Aorta (tissue), 5 donors: ENCODE measurements around the gene CDK19. TPM values are rescaled to one million over a fixed set of nuclear protein-coding genes. Genes with fewer than 3 reads are reported as not detected.

ENCODE experiments used
- ATAC-seq: fragments of 200-7000 bp; cut with Tn5 transposase; one replicate; pipeline ENCODE4 v1.9.1; 2022; ENCODE audit warnings: moderate library complexity; ENCODE audit not compliant: low FRiP score
- DNase-seq, 2 donors: peaks; one replicate each; pipeline ENCODE4 v3.0.0-alpha.2; 2020
- H3K27ac ChIP-seq, 2 donors: one replicate each; pipeline ENCODE4 v1.5.1; 2013; ENCODE audit warnings: low read length in 2 of 2, mild to moderate bottlenecking in 2 of 2, moderate library complexity in 2 of 2, control low read depth in 1 of 2, inconsistent platforms in 1 of 2, low read depth in 1 of 2
- H3K27me3 ChIP-seq, 2 donors: one replicate each; pipeline ENCODE4 v1.6.1; 2013; ENCODE audit warnings: control low read depth in 1 of 2, low read length in 1 of 2, mild to moderate bottlenecking in 1 of 2, moderate library complexity in 1 of 2; ENCODE audit not compliant: insufficient read depth in 2 of 2, control insufficient read depth in 1 of 2
- H3K36me3 ChIP-seq, 2 donors: one replicate each; pipeline ENCODE4 v1.6.1; 2013; ENCODE audit warnings: control low read depth in 1 of 2, low read length in 1 of 2, mild to moderate bottlenecking in 1 of 2; ENCODE audit not compliant: insufficient read depth in 2 of 2, control insufficient read depth in 1 of 2
- H3K4me1 ChIP-seq, 2 donors: one replicate each; pipeline ENCODE4 v1.6.1; 2013; ENCODE audit warnings: low read length in 2 of 2, control low read depth in 1 of 2, mild to moderate bottlenecking in 1 of 2, moderate library complexity in 1 of 2; ENCODE audit not compliant: insufficient read depth in 2 of 2, control insufficient read depth in 1 of 2
- H3K4me3 ChIP-seq, 2 donors: one replicate each; pipeline ENCODE4 v1.5.1; 2013; ENCODE audit warnings: low read length in 2 of 2, control low read depth in 1 of 2, mild to moderate bottlenecking in 1 of 2
- H3K9me3 ChIP-seq: one replicate; pipeline ENCODE4 v1.6.1; 2013; ENCODE audit warnings: mild to moderate bottlenecking, low read length; ENCODE audit not compliant: control insufficient read depth
- WGBS, 2 donors: extraction: QIAGEN DNeasy Blood & Tissue Kit; methylation state at CpG; one replicate each; pipeline ENCODE4 v1.1.7; 2013; 5-methylcytosine and 5-hydroxymethylcytosine counted together
- intact Hi-C, 2 donors: fragments of 100-400 bp; cut with DNase I; formaldehyde crosslinking; loops; one replicate each; pipeline versions ENCODE4 v1.14.2 to v1.15.0; 2022
- polyA plus RNA-seq, 2 donors: library from polyadenylated mRNA; stranded (reverse); fragments of 200-250 nt; gene quantifications; one replicate each; pipeline ENCODE4 v1.2.3, GENCODE V29; 2013
- total RNA-seq, 2 donors: library from RNA; stranded (reverse); fragmentation: NEBNext Ultra II Directional; extraction: Animal tissue kit (Norgen Biotek cat#: 25700); gene quantifications; one replicate each; pipeline ENCODE4 v1.2.1, GENCODE V29; 2021
- donor health status: healthy with polysubstance abuse.
- donor health status: Bipolar disorder and iron deficiency.
- donor health status: DM: no; HTN: no; CAD: no.
- donor health status: DM: no; HTN: no; CAD: no.
- donor health status: DM: yes; HTN: yes; CAD: no.

CDK19 gene
- total and polyA plus RNA-seq, 4 donors, result 5.4 to 22.4 (median 12.8) TPM

- Histone ChIP-seq H3K27me3 (no peaks in the 10 kb centered on the region), H3K4me3 (no peak overlapping the region), H3K4me1 (no peaks in the 10 kb centered on the region), H3K36me3 (no peaks in the 10 kb centered on the region), H3K9me3 (no peaks in the 10 kb centered on the region), H3K27ac (no peak overlapping the region)
- intact Hi-C loops, result no loop called here
- DNase-seq (no peak), ATAC-seq (no peak)
- WGBS, 2 donors, result 88 to 92% methylated on average over 5 of the region's 5 CpGs
Observed at GRCh38 chr6:110628330-110628729, 186.9 kb downstream of the CDK19 start.

- H3K4me3 ChIP-seq, result no peak overlapping the region
- no peak for DNase-seq
- ATAC-seq, result no peak
- no peaks in the 10 kb centered on the region for H3K36me3 ChIP-seq
- H3K9me3 ChIP-seq, result no peaks in the 10 kb centered on the region
- no peaks in the 10 kb centered on the region for H3K4me1 ChIP-seq
- H3K27me3 ChIP-seq, result no peaks in the 10 kb centered on the region
- intact Hi-C loops, result no loop called here
- H3K27ac ChIP-seq, result no peak overlapping the region
- WGBS, 2 donors, result 94 to 98% methylated on average over 1 of the region's 1 CpG
Observed at GRCh38 chr6:110626442-110626841, 188.8 kb downstream of the CDK19 start.

- WGBS, 2 donors, result 38 to 43% methylated on average over 2 of the region's 2 CpGs
- no peak for ATAC-seq
- Histone ChIP-seq H3K9me3 (no peaks in the 10 kb centered on the region), H3K4me3 (no peak overlapping the region), H3K36me3 (no peaks in the 10 kb centered on the region), H3K27me3 (no peaks in the 10 kb centered on the region), H3K27ac (no peak overlapping the region), H3K4me1 (no peaks in the 10 kb centered on the region)
- intact Hi-C loops, result no loop called here
- no peak for DNase-seq
Observed at GRCh38 chr6:110625883-110626282, 189.4 kb downstream of the CDK19 start.

- intact Hi-C loops, result no loop called here
- Histone ChIP-seq H3K4me3 (no peak overlapping the region), H3K27me3 (no peaks in the 10 kb centered on the region), H3K9me3 (no peaks in the 10 kb centered on the region), H3K36me3 (peaks cover 0 to 1% of the 10 kb centered on the region in 2 donors), H3K27ac (no peak overlapping the region), H3K4me1 (no peaks in the 10 kb centered on the region)
- ATAC-seq, result no peak
- 96 to 98% methylated on average over 2 of the region's 2 CpGs for WGBS, 2 donors
- DNase-seq, result no peak
Observed at GRCh38 chr6:110622912-110623578, 192.2 kb downstream of the CDK19 start.

GRCh38 chr6:110621061-110621460, 194.2 kb downstream of the CDK19 start:
- WGBS, 2 donors, result 95 to 98% methylated on average over 9 of the region's 9 CpGs
- peaks cover 0 to 2% of the 10 kb centered on the region in 2 donors for H3K36me3 ChIP-seq
- no peak overlapping the region for H3K4me3 ChIP-seq
- H3K27me3 ChIP-seq, result no peaks in the 10 kb centered on the region
- ATAC-seq (no peak), DNase-seq (no peak)
- intact Hi-C loops, result no loop called here
- H3K27ac ChIP-seq, result no peak overlapping the region
- no peaks in the 10 kb centered on the region for H3K4me1 ChIP-seq
- no peaks in the 10 kb centered on the region for H3K9me3 ChIP-seq

- WGBS, 2 donors, result 82 to 88% methylated on average over 1 of the region's 1 CpG
- intact Hi-C loops, result no loop called here
- Histone ChIP-seq H3K4me1 (no peaks in the 10 kb centered on the region), H3K4me3 (no peak overlapping the region), H3K36me3 (peaks cover 0 to 3% of the 10 kb centered on the region in 2 donors), H3K27ac (no peak overlapping the region), H3K27me3 (no peaks in the 10 kb centered on the region), H3K9me3 (no peaks in the 10 kb centered on the region)
- ATAC-seq (no peak), DNase-seq (no peak)
Observed at GRCh38 chr6:110620065-110620464, 195.2 kb downstream of the CDK19 start.

GRCh38 chr6:110619275-110619908, 195.9 kb downstream of the CDK19 start:
- no peak for DNase-seq
- H3K4me3 ChIP-seq, result no peak overlapping the region
- intact Hi-C loops, result no loop called here
- no peaks in the 10 kb centered on the region for H3K9me3 ChIP-seq
- no peaks in the 10 kb centered on the region for H3K27me3 ChIP-seq
- no peak overlapping the region for H3K27ac ChIP-seq
- H3K4me1 ChIP-seq, result no peaks in the 10 kb centered on the region
- WGBS, 2 donors, result 82 to 87% methylated on average over 2 of the region's 2 CpGs
- ATAC-seq, result no peak
- peaks cover 0 to 3% of the 10 kb centered on the region in 2 donors for H3K36me3 ChIP-seq

- Histone ChIP-seq H3K27ac (no peak overlapping the region), H3K36me3 (peaks cover 0 to 5% of the 10 kb centered on the region in 2 donors), H3K4me3 (no peak overlapping the region), H3K27me3 (no peaks in the 10 kb centered on the region), H3K4me1 (no peaks in the 10 kb centered on the region), H3K9me3 (no peaks in the 10 kb centered on the region)
- DNase-seq (no peak), ATAC-seq (no peak)
- 54 to 59% methylated on average over 3 of the region's 3 CpGs for WGBS, 2 donors
- intact Hi-C loops, result no loop called here
Observed at GRCh38 chr6:110618591-110619267, 196.5 kb downstream of the CDK19 start.

GRCh38 chr6:110617057-110617456, 198.2 kb downstream of the CDK19 start:
- Histone ChIP-seq H3K4me3 (no peak overlapping the region), H3K36me3 (peaks cover 0 to 7% of the 10 kb centered on the region in 2 donors), H3K4me1 (no peaks in the 10 kb centered on the region), H3K9me3 (no peaks in the 10 kb centered on the region), H3K27me3 (no peaks in the 10 kb centered on the region), H3K27ac (no peak overlapping the region)
- intact Hi-C loops, result no loop called here
- 94 to 100% methylated on average over 1 of the region's 1 CpG for WGBS, 2 donors
- ATAC-seq, result no peak
- no peak for DNase-seq
